ENCODE data around the gene PTPRN2.

- TF ChIP-seq EP300 (IDR thresholded peaks at IDR 0.05) (no peak), POLR2A (IDR thresholded peaks at IDR 0.05) (no peak)
Measured at GRCh38 chr7:157650801-157651200, 936.8 kb downstream of the PTPRN2 start.
